GM23338 (cell line): ENCODE data around the gene TBC1D19. TPM values are rescaled to one million over a fixed set of nuclear protein-coding genes. Genes with fewer than 3 reads are reported as not detected.
A peak's percentile ranks its signal among the peaks of the same experiment; 100 is the strongest.

ENCODE experiments used
- ATAC-seq: fragments of 200-7000 bp; cut with Tn5 transposase; 3 replicates; pipeline ENCODE4 v1.9.1; 2020
- DNase-seq: peaks from one replicate; pipeline ENCODE4 v3.0.0-alpha.2; 2015; ENCODE audit warnings: low spot score
- H2AFZ ChIP-seq: fragments of 200-600 bp; sonication (generic); 2 replicates; pipeline ENCODE4 v1.8.0; 2016; ENCODE audit warnings: antibody characterized with exemption, mild to moderate bottlenecking, moderate library complexity
- H3F3A ChIP-seq: fragments of 200-600 bp; sonication (generic); replicated peaks from 2 replicates; pipeline ENCODE4 v1.8.0; 2017; ENCODE audit warnings: antibody characterized with exemption, mixed run types, low read depth
- H3K27ac ChIP-seq: fragments of 200-600 bp; sonication (generic); 2 replicates; pipeline ENCODE4 v1.6.1; 2016; ENCODE audit warnings: low read depth
- H3K27me3 ChIP-seq: fragments of 200-600 bp; sonication (generic); 2 replicates; pipeline ENCODE4 v1.8.0; 2016; ENCODE audit warnings: mild to moderate bottlenecking, mixed run types, moderate library complexity; ENCODE audit not compliant: insufficient read depth
- H3K36me3 ChIP-seq: fragments of 200-600 bp; sonication (generic); 2 replicates; pipeline ENCODE4 v1.8.0; 2016; ENCODE audit warnings: mild to moderate bottlenecking; ENCODE audit not compliant: insufficient read depth
- H3K4me1 ChIP-seq: fragments of 200-600 bp; sonication (generic); 2 replicates; pipeline ENCODE4 v1.8.0; 2016; ENCODE audit warnings: mild to moderate bottlenecking, moderate library complexity; ENCODE audit not compliant: insufficient read depth
- H3K4me2 ChIP-seq: fragments of 200-600 bp; sonication (generic); 2 replicates; pipeline ENCODE4 v1.7.1; 2017; ENCODE audit warnings: mixed run types
- H3K4me3 ChIP-seq: fragments of 200-600 bp; sonication (generic); 2 replicates; pipeline ENCODE4 v1.6.1; 2016; ENCODE audit warnings: mixed run types
- H3K79me2 ChIP-seq: fragments of 200-600 bp; sonication (generic); replicated peaks from 2 replicates; pipeline ENCODE4 v1.8.0; 2017; ENCODE audit warnings: mild to moderate bottlenecking; ENCODE audit not compliant: insufficient read depth
- H3K9me2 ChIP-seq: fragments of 200-600 bp; sonication (generic); 2 replicates; pipeline ENCODE4 v1.8.0; 2017; ENCODE audit not compliant: insufficient read depth
- H4K20me1 ChIP-seq: fragments of 200-600 bp; sonication (generic); replicated peaks from 2 replicates; pipeline ENCODE4 v1.8.0; 2017; ENCODE audit warnings: mild to moderate bottlenecking; ENCODE audit not compliant: insufficient read depth
- H3K27ac Mint-ChIP-seq: 2 replicates; pipeline ENCODE4 v1.8.0; 2020; ENCODE audit warnings: inconsistent platforms, mild to moderate bottlenecking, moderate library complexity, mixed read lengths
- H3K27me3 Mint-ChIP-seq: 3 replicates; pipeline ENCODE4 v1.8.0; 2022; ENCODE audit warnings: low read depth, mild to moderate bottlenecking, moderate library complexity, mixed read lengths, inconsistent platforms; ENCODE audit not compliant: insufficient read depth, poor library complexity
- H3K36me3 Mint-ChIP-seq: 3 replicates; pipeline ENCODE4 v1.8.0; 2021; ENCODE audit warnings: low read depth, mild to moderate bottlenecking, inconsistent platforms, moderate library complexity, mixed read lengths
- H3K4me1 Mint-ChIP-seq: 3 replicates; pipeline ENCODE4 v1.8.0; 2020; ENCODE audit warnings: mild to moderate bottlenecking, inconsistent platforms, mixed read lengths
- H3K4me3 Mint-ChIP-seq: 3 replicates; pipeline ENCODE4 v1.8.0; 2021; ENCODE audit warnings: moderate library complexity, mild to moderate bottlenecking, inconsistent platforms, mixed read lengths
- H3K9me3 Mint-ChIP-seq: 3 replicates; pipeline ENCODE4 v1.8.0; 2020; ENCODE audit warnings: moderate library complexity, mild to moderate bottlenecking, inconsistent platforms, mixed read lengths
- CREB1 ChIP-seq: fragments of 250-450 bp; sonication (Bioruptor Pico); IDR thresholded peaks from 2 replicates; pipeline ENCODE4 v1.5.0; 2020; ENCODE audit warnings: low read depth, mild to moderate bottlenecking, moderate library complexity
- CTCF ChIP-seq, 2 experiments: fragments of 200-600 bp in 1 of 2; sonication (generic) in 1 of 2; conservative IDR thresholded peaks; 2 replicates each; pipeline versions ENCODE4 v1.5.1 to v1.6.1; 2016 to 2017; ENCODE audit warnings: antibody characterized with exemption in 2 of 2, low read depth in 2 of 2, mild to moderate bottlenecking in 2 of 2, moderate library complexity in 1 of 2
- EZH2 ChIP-seq: fragments of 200-600 bp; sonication (generic); IDR thresholded peaks from one replicate; pipeline ENCODE4 v1.8.0; 2017; ENCODE audit warnings: antibody characterized with exemption, mild to moderate bottlenecking, low read depth; ENCODE audit not compliant: unreplicated experiment
- EZH2phosphoT487 ChIP-seq: fragments of 200-600 bp; sonication (generic); IDR thresholded peaks from one replicate; pipeline ENCODE4 v1.8.1; 2018; ENCODE audit warnings: antibody characterized with exemption; ENCODE audit not compliant: unreplicated experiment
- NANOG ChIP-seq: IDR thresholded peaks from 2 replicates; pipeline ENCODE4 v1.6.1; 2016; ENCODE audit warnings: antibody characterized with exemption, borderline replicate concordance
- POLR2AphosphoS5 ChIP-seq: IDR thresholded peaks from 2 replicates; pipeline ENCODE4 v1.6.1; 2016; ENCODE audit warnings: antibody characterized with exemption, low read depth
- ZNF114 ChIP-seq: fragments of 250-450 bp; sonication (Bioruptor Pico); IDR thresholded peaks from 2 replicates; pipeline ENCODE4 v1.5.0; 2020; ENCODE audit warnings: mild to moderate bottlenecking, moderate library complexity
- ZNF331 ChIP-seq: fragments of 250-450 bp; sonication (Bioruptor Pico); IDR thresholded peaks from 2 replicates; pipeline ENCODE4 v1.5.0; 2020; ENCODE audit warnings: low read depth, mild to moderate bottlenecking, moderate library complexity
- polyA plus RNA-seq: library from polyadenylated mRNA; unstranded; fragments of >200 nt; fragmentation: Nextera tagmentation; extraction: Ambion mirVana; gene quantifications from 2 replicates; pipeline ENCODE4 v1.2.1, GENCODE V29; 2016
- total RNA-seq: library from RNA; depleted of rRNA; stranded (reverse); fragments of >200 nt; shearing (Covaris generic); gene quantifications from 2 replicates; pipeline ENCODE4 v1.2.3, GENCODE V29; 2014
- TF ChIP-seq, protein P1 (sequence below): fragments of 250-450 bp; sonication (Bioruptor Pico); IDR thresholded peaks from 2 replicates; pipeline ENCODE4 v1.5.0; 2020; ENCODE audit warnings: mild to moderate bottlenecking, moderate library complexity

The TBC1D19 gene
- total and polyA plus RNA-seq, 2 experiments from 2014 or later: 1.9 to 4.3 TPM

- no peak for TF ChIP-seq CTCF (conservative IDR thresholded peaks at IDR 0.05; ENCODE audit: low read depth in 2 of 2)
- TF ChIP-seq ZNF114 (CRISPR knock-in tag): no peak
- TF ChIP-seq POLR2AphosphoS5: no peak
- TF ChIP-seq EZH2phosphoT487: no peak
- TF ChIP-seq NANOG: no peak
- TF ChIP-seq ZNF331: no peak
Measured at GRCh38 chr4:26780539-26780938, 196.7 kb downstream of the TBC1D19 start (continued).

DNA sequence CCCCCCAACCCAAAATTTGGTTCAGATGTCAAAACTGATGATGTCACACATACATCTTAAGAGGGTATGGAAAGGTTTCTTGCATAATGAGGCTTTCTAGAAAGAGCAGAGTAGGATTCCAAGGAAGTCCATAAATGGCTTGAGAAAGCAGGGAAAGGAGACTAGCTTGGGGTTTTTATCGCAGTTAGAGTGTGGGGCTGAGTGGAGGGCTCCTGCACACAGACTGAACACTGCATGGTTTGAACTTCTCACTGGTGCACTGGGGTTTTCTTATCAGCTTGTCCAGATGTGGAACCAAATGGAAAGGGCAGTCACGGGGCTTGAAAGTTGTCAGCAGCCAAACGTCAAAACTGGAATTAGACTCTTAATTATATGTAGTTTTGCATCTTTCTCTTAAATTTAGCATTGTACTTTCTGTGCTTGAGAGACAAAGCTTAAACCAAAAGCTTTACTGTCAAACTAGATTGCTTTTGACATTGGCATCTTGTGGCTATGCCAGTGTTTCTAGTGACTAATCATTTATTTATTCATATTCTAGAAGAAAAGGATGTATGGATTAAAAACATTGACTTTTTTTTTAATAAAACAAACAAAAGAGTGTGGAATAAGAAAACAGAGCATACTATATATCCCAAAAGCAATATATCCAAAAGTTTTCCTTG, 198.4 kb downstream of the TBC1D19 start:
- TF ChIP-seq ZNF114 (CRISPR knock-in tag) (no peak), EZH2 (no peak), CREB1 (no peak)
- TF ChIP-seq, protein P1, sequence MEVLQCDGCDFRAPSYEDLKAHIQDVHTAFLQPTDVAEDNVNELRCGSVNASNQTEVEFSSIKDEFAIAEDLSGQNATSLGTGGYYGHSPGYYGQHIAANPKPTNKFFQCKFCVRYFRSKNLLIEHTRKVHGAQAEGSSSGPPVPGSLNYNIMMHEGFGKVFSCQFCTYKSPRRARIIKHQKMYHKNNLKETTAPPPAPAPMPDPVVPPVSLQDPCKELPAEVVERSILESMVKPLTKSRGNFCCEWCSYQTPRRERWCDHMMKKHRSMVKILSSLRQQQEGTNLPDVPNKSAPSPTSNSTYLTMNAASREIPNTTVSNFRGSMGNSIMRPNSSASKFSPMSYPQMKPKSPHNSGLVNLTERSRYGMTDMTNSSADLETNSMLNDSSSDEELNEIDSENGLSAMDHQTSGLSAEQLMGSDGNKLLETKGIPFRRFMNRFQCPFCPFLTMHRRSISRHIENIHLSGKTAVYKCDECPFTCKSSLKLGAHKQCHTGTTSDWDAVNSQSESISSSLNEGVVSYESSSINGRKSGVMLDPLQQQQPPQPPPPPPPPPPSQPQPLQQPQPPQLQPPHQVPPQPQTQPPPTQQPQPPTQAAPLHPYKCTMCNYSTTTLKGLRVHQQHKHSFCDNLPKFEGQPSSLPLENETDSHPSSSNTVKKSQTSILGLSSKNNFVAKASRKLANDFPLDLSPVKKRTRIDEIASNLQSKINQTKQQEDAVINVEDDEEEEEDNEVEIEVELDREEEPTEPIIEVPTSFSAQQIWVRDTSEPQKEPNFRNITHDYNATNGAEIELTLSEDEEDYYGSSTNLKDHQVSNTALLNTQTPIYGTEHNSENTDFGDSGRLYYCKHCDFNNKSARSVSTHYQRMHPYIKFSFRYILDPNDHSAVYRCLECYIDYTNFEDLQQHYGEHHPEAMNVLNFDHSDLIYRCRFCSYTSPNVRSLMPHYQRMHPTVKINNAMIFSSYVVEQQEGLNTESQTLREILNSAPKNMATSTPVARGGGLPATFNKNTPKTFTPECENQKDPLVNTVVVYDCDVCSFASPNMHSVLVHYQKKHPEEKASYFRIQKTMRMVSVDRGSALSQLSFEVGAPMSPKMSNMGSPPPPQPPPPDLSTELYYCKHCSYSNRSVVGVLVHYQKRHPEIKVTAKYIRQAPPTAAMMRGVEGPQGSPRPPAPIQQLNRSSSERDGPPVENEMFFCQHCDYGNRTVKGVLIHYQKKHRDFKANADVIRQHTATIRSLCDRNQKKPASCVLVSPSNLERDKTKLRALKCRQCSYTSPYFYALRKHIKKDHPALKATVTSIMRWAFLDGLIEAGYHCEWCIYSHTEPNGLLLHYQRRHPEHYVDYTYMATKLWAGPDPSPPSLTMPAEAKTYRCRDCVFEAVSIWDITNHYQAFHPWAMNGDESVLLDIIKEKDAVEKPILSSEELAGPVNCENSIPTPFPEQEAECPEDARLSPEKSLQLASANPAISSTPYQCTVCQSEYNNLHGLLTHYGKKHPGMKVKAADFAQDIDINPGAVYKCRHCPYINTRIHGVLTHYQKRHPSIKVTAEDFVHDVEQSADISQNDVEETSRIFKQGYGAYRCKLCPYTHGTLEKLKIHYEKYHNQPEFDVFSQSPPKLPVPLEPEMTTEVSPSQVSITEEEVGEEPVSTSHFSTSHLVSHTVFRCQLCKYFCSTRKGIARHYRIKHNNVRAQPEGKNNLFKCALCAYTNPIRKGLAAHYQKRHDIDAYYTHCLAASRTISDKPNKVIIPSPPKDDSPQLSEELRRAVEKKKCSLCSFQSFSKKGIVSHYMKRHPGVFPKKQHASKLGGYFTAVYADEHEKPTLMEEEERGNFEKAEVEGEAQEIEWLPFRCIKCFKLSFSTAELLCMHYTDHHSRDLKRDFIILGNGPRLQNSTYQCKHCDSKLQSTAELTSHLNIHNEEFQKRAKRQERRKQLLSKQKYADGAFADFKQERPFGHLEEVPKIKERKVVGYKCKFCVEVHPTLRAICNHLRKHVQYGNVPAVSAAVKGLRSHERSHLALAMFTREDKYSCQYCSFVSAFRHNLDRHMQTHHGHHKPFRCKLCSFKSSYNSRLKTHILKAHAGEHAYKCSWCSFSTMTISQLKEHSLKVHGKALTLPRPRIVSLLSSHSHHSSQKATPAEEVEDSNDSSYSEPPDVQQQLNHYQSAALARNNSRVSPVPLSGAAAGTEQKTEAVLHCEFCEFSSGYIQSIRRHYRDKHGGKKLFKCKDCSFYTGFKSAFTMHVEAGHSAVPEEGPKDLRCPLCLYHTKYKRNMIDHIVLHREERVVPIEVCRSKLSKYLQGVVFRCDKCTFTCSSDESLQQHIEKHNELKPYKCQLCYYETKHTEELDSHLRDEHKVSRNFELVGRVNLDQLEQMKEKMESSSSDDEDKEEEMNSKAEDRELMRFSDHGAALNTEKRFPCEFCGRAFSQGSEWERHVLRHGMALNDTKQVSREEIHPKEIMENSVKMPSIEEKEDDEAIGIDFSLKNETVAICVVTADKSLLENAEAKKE (CRISPR knock-in tag): no peak
- H3K36me3 ChIP-seq: no peaks in the 10 kb centered on the region
- no peaks in the 10 kb centered on the region for H3K79me2 ChIP-seq
- peaks cover 9% of the 10 kb centered on the region for H3K9me2 ChIP-seq
- H4K20me1 ChIP-seq: no peaks in the 10 kb centered on the region
- no peaks in the 10 kb centered on the region for H3K27me3 Mint-ChIP-seq
- no peaks in the 10 kb centered on the region for H3F3A ChIP-seq
- peaks cover under 1% of the 10 kb centered on the region; the same call in 2 of the 3 replicates for H3K4me1 Mint-ChIP-seq
- H3K27ac Mint-ChIP-seq: peak overlapping the region; percentile 65
- H3K36me3 Mint-ChIP-seq: no peaks in the 10 kb centered on the region
- DNase-seq (no peak), ATAC-seq (no peak)
- H3K4me2 ChIP-seq: no peak overlapping the region
- no peaks in the 10 kb centered on the region for H3K9me3 Mint-ChIP-seq
- H3K4me1 ChIP-seq: no peaks in the 10 kb centered on the region
- no peak overlapping the region for H3K4me3 ChIP-seq
- H3K27ac ChIP-seq: no peak overlapping the region
- H2AFZ ChIP-seq: no peak overlapping the region
- H3K27me3 ChIP-seq: no peaks in the 10 kb centered on the region
- H3K4me3 Mint-ChIP-seq: no peak overlapping the region
